MM.1S (cell line): Measurements from ENCODE around the gene CEACAM5.
"Not testable (repeated sequence)": the region's sequence is repeated elsewhere in the genome, so short reads cannot be mapped to it uniquely, and the experiment has no call there.

Experiments used
- DNase-seq: peaks from one replicate; pipeline ENCODE4 v3.0.0-alpha.2; 2015
- H2AFZ ChIP-seq: fragments of 300-600 bp; sonication (generic); 2 replicates; pipeline ENCODE4 v1.6.0; 2016; ENCODE audit warnings: antibody characterized with exemption, low read length
- H3F3A ChIP-seq: fragments of 300-600 bp; sonication (generic); 2 replicates; pipeline ENCODE4 v1.6.1; 2016; ENCODE audit warnings: mild to moderate bottlenecking, antibody characterized with exemption, low read length, moderate library complexity, mixed read lengths; ENCODE audit not compliant: insufficient read depth
- H3K27ac ChIP-seq: fragments of 300-600 bp; sonication (generic); 2 replicates; pipeline ENCODE4 v1.5.1; 2016; ENCODE audit warnings: mild to moderate bottlenecking, low read length
- H3K27me3 ChIP-seq: fragments of 300-600 bp; sonication (generic); replicated peaks from 2 replicates; pipeline ENCODE4 v1.6.0; 2016; ENCODE audit warnings: low read length; ENCODE audit not compliant: insufficient read depth
- H3K36me3 ChIP-seq: fragments of 300-600 bp; sonication (generic); replicated peaks from 2 replicates; pipeline ENCODE4 v1.6.1; 2016; ENCODE audit warnings: mild to moderate bottlenecking, low read length, mixed read lengths; ENCODE audit not compliant: insufficient read depth
- H3K4me1 ChIP-seq: fragments of 300-600 bp; sonication (generic); 2 replicates; pipeline ENCODE4 v1.6.1; 2016; ENCODE audit warnings: low read length, mixed read lengths
- H3K4me2 ChIP-seq: fragments of 300-600 bp; sonication (generic); 2 replicates; pipeline ENCODE4 v1.6.0; 2016; ENCODE audit warnings: low read depth, low read length
- H3K4me3 ChIP-seq: fragments of 300-600 bp; sonication (generic); 2 replicates; pipeline ENCODE4 v1.5.1; 2016; ENCODE audit warnings: low read length, mixed read lengths
- H3K79me2 ChIP-seq: fragments of 300-600 bp; sonication (generic); 2 replicates; pipeline ENCODE4 v1.6.1; 2016; ENCODE audit warnings: mixed run types, low read length, mixed read lengths
- H3K9ac ChIP-seq: fragments of 300-600 bp; sonication (generic); 2 replicates; pipeline ENCODE4 v1.6.1; 2016; ENCODE audit warnings: low read length, mixed read lengths
- H3K9me2 ChIP-seq: fragments of 300-600 bp; sonication (generic); replicated peaks from 2 replicates; pipeline ENCODE4 v1.6.1; 2016; ENCODE audit warnings: mild to moderate bottlenecking, low read length, mixed read lengths; ENCODE audit not compliant: insufficient read depth
- H3K9me3 ChIP-seq: fragments of 300-600 bp; sonication (generic); replicated peaks from 2 replicates; pipeline ENCODE4 v1.6.1; 2016; ENCODE audit warnings: mild to moderate bottlenecking, low read length, mixed read lengths; ENCODE audit not compliant: insufficient read depth
- H4K20me1 ChIP-seq: fragments of 300-600 bp; sonication (generic); 2 replicates; pipeline ENCODE4 v1.6.1; 2016; ENCODE audit warnings: mild to moderate bottlenecking, low read length, moderate library complexity, mixed read lengths; ENCODE audit not compliant: insufficient read depth
- EZH2 ChIP-seq: fragments of 300-600 bp; sonication (generic); optimal IDR thresholded peaks from 2 replicates; pipeline ENCODE3; 2017; ENCODE audit warnings: low read depth, mild to moderate bottlenecking, antibody characterized with exemption, low read length, mixed read lengths
- EZH2phosphoT487 ChIP-seq: fragments of 300-600 bp; sonication (generic); IDR thresholded peaks from 2 replicates; pipeline ENCODE4 v1.6.1; 2018; ENCODE audit warnings: antibody characterized with exemption, low read length
- TF ChIP-seq, protein P1 (sequence below): fragments of 300-600 bp; sonication (generic); IDR thresholded peaks from 2 replicates; pipeline ENCODE4 v1.5.1; 2016; ENCODE audit warnings: antibody characterized with exemption, low read length, mixed read lengths

Gene CEACAM5

DNA sequence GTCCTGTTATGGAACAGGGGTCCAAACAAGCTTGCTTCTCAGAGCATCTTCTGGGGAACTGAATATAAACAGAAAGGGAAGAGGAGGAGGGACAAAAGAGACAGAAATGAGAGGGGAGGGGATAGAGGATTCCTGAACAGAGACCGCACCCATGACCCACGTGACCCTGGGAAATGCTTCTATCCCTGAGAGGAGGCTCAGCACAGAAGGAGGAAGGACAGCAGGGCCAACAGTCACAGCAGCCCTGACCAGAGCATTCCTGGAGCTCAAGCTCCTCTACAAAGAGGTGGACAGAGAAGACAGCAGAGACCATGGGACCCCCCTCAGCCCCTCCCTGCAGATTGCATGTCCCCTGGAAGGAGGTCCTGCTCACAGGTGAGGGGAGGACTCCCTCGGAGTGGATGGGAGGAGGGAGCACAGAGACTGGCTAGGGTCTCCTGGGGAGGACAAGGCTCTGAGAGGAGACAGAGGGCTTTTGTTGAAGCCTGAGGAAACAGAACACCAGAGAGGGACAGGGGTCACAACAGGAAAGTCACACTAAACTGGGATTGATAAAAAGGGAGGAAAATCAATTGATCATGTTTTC, 47.0 kb downstream of the CEACAM5 start, which contains the start of gene CEACAM6:
Gene CEACAM6 (plus strand): TSS at position 203 of the 586 bp plus-strand sequence. CDS start 109 bp downstream, at position 312.
- DNase-seq = no peak
- H2AFZ ChIP-seq = no peak within 1 kb of the TSS
- TF ChIP-seq EZH2phosphoT487 (no peak), EZH2 (no peak)
- TF ChIP-seq, protein P1, sequence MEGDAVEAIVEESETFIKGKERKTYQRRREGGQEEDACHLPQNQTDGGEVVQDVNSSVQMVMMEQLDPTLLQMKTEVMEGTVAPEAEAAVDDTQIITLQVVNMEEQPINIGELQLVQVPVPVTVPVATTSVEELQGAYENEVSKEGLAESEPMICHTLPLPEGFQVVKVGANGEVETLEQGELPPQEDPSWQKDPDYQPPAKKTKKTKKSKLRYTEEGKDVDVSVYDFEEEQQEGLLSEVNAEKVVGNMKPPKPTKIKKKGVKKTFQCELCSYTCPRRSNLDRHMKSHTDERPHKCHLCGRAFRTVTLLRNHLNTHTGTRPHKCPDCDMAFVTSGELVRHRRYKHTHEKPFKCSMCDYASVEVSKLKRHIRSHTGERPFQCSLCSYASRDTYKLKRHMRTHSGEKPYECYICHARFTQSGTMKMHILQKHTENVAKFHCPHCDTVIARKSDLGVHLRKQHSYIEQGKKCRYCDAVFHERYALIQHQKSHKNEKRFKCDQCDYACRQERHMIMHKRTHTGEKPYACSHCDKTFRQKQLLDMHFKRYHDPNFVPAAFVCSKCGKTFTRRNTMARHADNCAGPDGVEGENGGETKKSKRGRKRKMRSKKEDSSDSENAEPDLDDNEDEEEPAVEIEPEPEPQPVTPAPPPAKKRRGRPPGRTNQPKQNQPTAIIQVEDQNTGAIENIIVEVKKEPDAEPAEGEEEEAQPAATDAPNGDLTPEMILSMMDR = no peak
- no peak within 1 kb of the TSS for H3K4me3 ChIP-seq
- H3F3A ChIP-seq = no peaks in the 10 kb centered on the region
- H3K36me3 ChIP-seq = no peaks in the 10 kb centered on the region
- no peaks in the 10 kb centered on the region for H3K79me2 ChIP-seq
- H3K4me1 ChIP-seq = no peaks in the 10 kb centered on the region
- no peak within 1 kb of the TSS for H3K9ac ChIP-seq
- H3K4me2 ChIP-seq = no peak within 1 kb of the TSS
- peaks cover 79% of the 10 kb centered on the region for H3K27me3 ChIP-seq
- no peaks in the 10 kb centered on the region for H3K9me2 ChIP-seq
- no peaks in the 10 kb centered on the region for H4K20me1 ChIP-seq
- no peaks in the 10 kb centered on the region for H3K9me3 ChIP-seq
- no peak within 1 kb of the TSS for H3K27ac ChIP-seq

DNA sequence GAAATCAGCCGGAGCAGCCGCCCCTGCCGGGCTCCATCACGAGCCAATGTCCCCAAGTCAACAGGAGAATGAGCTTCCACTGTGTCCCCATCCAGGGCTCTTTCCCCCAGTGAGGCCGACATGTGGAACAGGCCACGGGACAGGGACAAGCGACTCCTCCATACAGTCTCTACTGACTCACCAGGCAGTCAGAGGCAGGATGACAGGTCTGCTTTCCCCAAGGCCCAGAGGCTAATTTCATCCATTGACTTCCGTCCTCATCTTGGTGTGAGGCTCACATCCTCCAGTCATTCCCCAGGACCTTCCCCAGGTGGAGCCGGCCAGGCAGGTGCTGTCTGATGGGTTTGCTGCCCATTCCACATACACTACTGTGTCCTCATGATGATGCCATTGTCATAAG, 50.4 kb downstream of the CEACAM5 start:
- no peak overlapping the region for H2AFZ ChIP-seq
- DNase-seq = no peak
- H3K27ac ChIP-seq = no peak overlapping the region
- no peak overlapping the region for H3K9ac ChIP-seq
- peaks cover 86% of the 10 kb centered on the region for H3K27me3 ChIP-seq
- no peaks in the 10 kb centered on the region for H3K36me3 ChIP-seq
- H3K4me1 ChIP-seq = no peaks in the 10 kb centered on the region
- no peaks in the 10 kb centered on the region for H3F3A ChIP-seq
- TF ChIP-seq EZH2phosphoT487 = no peak
- TF ChIP-seq, protein P1 = no peak
- no peak for TF ChIP-seq EZH2
- H3K4me3 ChIP-seq = no peak overlapping the region
- no peaks in the 10 kb centered on the region for H3K9me3 ChIP-seq
- no peaks in the 10 kb centered on the region for H4K20me1 ChIP-seq
- H3K9me2 ChIP-seq = no peaks in the 10 kb centered on the region
- no peaks in the 10 kb centered on the region for H3K79me2 ChIP-seq
- H3K4me2 ChIP-seq = no peak overlapping the region

DNA sequence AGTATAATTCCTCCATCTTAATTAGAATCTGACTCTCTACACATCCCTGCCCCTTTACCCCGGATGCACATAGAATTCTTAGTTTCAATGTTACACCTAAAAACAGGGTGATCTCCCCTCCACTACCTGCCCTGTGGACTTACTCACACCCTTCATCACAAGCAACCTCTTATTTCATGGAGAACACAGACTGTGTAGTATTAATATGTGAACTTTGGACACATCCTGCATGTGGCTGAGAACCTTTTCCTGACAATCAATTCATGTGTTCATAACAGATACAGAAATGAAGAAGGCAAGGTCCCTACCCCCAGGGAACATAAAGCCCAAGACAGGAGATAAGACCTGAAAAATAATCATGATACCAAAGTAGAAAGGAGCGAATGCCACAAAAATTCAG, 58.7 kb downstream of the CEACAM5 start:
- Histone ChIP-seq H3K4me1 (no peaks in the 10 kb centered on the region), H3K9me2 (no peaks in the 10 kb centered on the region), H2AFZ (no peak overlapping the region), H3K79me2 (no peaks in the 10 kb centered on the region), H4K20me1 (no peaks in the 10 kb centered on the region), H3K4me3 (no peak overlapping the region), H3F3A (no peaks in the 10 kb centered on the region), H3K27me3 (peaks cover 88% of the 10 kb centered on the region), H3K9ac (no peak overlapping the region), H3K36me3 (no peaks in the 10 kb centered on the region), H3K9me3 (no peaks in the 10 kb centered on the region), H3K4me2 (no peak overlapping the region), H3K27ac (no peak overlapping the region)
- DNase-seq = no peak
- TF ChIP-seq EZH2 (no peak), EZH2phosphoT487 (no peak)
- TF ChIP-seq, protein P1 = no peak

DNA sequence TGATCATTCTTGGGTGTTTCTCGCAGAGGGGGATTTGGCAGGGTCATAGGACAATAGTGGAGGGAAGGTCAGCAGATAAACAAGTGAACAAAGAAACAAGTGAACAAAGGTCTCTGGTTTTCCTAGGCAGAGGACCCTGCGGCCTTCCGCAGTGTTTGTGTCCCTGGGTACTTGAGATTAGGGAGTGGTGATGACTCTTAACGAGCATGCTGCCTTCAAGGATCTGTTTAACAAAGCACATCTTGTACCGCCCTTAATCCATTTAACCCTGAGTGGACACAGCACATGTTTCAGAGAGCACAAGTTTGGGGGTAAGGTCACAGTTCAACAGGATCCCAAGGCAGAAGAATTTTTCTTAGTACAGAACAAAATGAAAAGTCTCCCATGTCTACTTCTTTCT, 59.7 kb downstream of the CEACAM5 start:
- not testable (repeated sequence) for H3K9me2 ChIP-seq, H4K20me1 ChIP-seq, H2AFZ ChIP-seq, H3K9me3 ChIP-seq, H3F3A ChIP-seq, DNase-seq, H3K4me3 ChIP-seq, H3K36me3 ChIP-seq, H3K4me1 ChIP-seq, H3K27ac ChIP-seq, H3K4me2 ChIP-seq, H3K9ac ChIP-seq, H3K79me2 ChIP-seq
- H3K27me3 ChIP-seq = peaks cover 89% of the 10 kb centered on the region
